Measurements from ENCODE around the gene CD7. TPM values are rescaled to one million over a fixed set of nuclear protein-coding genes. Genes with fewer than 3 reads are reported as not detected.
A peak's percentile ranks its signal among the peaks of the same experiment; 100 is the strongest.

CD7 gene
- total RNA-seq, 1 donor from 2014 or later, result not detected

DNA sequence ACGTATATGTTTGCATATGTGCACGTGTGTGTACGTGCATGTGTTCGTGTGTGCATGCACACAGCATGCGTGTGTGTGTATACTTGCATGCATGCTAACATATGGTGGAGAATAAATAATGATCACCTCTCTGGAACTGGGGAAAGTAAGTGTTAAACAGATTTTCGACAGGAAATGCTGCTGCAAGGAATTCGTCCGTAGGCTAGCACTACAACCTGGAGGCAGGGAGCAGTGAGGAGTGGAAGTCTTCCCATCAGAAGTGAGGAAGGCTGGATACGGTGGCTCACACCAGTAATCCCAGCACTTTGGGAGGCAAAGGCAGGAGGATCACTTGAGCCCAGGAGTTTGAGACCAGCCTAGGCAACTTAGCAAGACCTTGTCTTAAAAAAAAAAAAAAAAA lies 39.1 kb downstream of the CD7 start:
- Mint-ChIP-seq H3K4me3 (peak overlapping the region; percentile 12), H3K36me3 (ENCODE audit: low read depth) (no peaks in the 10 kb centered on the region), H3K4me1 (peaks cover 12% of the 10 kb centered on the region), H3K27ac (ENCODE audit: unreplicated experiment) (peak overlapping the region; percentile 76), H3K27me3 (ENCODE audit: low read depth) (no peaks in the 10 kb centered on the region), H3K9me3 (no peaks in the 10 kb centered on the region)
- no peak for DNase-seq (ENCODE audit: low read depth, low spot score)
- TF ChIP-seq, protein P1, sequence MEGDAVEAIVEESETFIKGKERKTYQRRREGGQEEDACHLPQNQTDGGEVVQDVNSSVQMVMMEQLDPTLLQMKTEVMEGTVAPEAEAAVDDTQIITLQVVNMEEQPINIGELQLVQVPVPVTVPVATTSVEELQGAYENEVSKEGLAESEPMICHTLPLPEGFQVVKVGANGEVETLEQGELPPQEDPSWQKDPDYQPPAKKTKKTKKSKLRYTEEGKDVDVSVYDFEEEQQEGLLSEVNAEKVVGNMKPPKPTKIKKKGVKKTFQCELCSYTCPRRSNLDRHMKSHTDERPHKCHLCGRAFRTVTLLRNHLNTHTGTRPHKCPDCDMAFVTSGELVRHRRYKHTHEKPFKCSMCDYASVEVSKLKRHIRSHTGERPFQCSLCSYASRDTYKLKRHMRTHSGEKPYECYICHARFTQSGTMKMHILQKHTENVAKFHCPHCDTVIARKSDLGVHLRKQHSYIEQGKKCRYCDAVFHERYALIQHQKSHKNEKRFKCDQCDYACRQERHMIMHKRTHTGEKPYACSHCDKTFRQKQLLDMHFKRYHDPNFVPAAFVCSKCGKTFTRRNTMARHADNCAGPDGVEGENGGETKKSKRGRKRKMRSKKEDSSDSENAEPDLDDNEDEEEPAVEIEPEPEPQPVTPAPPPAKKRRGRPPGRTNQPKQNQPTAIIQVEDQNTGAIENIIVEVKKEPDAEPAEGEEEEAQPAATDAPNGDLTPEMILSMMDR (conservative IDR thresholded peaks at IDR 0.05), result no peak

DNA sequence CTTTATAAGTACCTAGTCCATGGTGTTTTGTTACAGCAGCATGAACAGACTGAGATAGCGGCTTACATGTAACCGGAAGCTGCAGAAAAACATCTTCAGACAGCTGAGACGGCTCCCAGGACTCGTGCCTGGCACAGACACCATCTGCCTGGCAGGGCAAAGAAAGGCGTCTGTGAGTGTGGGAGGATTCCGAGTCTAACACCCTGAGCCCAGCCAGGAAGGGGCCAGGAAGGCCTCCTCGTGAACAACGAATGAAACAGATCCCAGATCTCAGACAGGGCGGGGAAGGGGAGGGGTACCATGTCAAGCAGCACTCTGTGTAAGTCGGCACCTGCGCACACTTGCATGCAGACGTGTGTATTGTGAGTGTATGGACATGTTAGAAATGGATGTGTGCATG lies 39.6 kb downstream of the CD7 start:
- Mint-ChIP-seq H3K9me3 (no peaks in the 10 kb centered on the region), H3K36me3 (ENCODE audit: low read depth) (no peaks in the 10 kb centered on the region), H3K4me3 (no peak overlapping the region), H3K27ac (ENCODE audit: unreplicated experiment) (no peak overlapping the region), H3K27me3 (ENCODE audit: low read depth) (no peaks in the 10 kb centered on the region), H3K4me1 (peaks cover 12% of the 10 kb centered on the region)
- no peak for DNase-seq (ENCODE audit: low read depth, low spot score)
- TF ChIP-seq, protein P1 (conservative IDR thresholded peaks at IDR 0.05), result no peak

DNA sequence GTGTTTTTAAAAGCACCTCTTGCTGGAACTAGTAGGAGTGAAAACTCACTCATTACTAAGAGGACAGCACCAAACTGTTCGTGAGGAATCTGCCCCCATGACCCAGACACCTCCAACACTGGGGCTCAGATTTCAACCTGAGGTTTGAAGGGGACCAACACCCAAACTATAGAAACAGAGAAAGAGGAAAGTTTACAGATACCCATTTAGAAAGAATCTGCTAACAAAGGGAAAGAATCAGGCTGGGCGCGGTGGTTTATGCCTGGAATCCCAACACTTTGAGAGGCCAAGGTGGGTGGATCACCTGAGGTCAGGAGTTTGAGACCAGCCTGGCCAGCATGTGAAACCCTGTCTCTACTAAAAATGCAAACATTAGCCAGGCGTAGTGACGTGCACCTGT lies 40.5 kb downstream of the CD7 start:
- no peak for DNase-seq (ENCODE audit: low read depth, low spot score)
- Mint-ChIP-seq H3K27me3 (ENCODE audit: low read depth) (no peaks in the 10 kb centered on the region), H3K27ac (ENCODE audit: unreplicated experiment) (no peak overlapping the region), H3K4me1 (peaks cover 19% of the 10 kb centered on the region), H3K4me3 (no peak overlapping the region), H3K36me3 (ENCODE audit: low read depth) (peaks cover 5% of the 10 kb centered on the region), H3K9me3 (no peaks in the 10 kb centered on the region)
- TF ChIP-seq, protein P1 (conservative IDR thresholded peaks at IDR 0.05), result no peak

DNA sequence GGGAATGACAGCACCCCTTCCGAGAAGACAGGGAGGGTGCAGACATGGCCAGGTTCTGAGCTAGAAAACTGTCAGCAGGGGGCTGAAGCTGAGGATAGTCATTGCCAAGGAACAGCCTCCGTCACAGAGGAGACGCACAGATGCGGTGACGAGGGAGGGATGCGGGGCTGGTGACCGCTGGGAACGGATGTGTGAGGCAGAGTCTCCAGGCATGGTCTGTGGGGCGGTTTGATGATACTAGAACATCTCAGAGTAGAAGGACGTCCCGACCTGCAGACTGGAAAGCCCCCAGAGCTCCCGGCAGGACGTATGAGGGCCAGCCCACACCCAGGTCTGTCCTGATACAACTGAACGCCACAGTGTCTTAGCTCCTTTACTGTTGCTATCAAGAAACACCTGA lies 42.1 kb downstream of the CD7 start:
- Mint-ChIP-seq H3K36me3 (ENCODE audit: low read depth) (peaks cover 5% of the 10 kb centered on the region), H3K9me3 (no peaks in the 10 kb centered on the region), H3K27ac (ENCODE audit: unreplicated experiment) (no peak overlapping the region), H3K4me1 (peaks cover 28% of the 10 kb centered on the region), H3K4me3 (peak overlapping the region; percentile 78), H3K27me3 (ENCODE audit: low read depth) (no peaks in the 10 kb centered on the region)
- TF ChIP-seq, protein P1 (conservative IDR thresholded peaks at IDR 0.05), result no peak
- no peak for DNase-seq (ENCODE audit: low read depth, low spot score)

DNA sequence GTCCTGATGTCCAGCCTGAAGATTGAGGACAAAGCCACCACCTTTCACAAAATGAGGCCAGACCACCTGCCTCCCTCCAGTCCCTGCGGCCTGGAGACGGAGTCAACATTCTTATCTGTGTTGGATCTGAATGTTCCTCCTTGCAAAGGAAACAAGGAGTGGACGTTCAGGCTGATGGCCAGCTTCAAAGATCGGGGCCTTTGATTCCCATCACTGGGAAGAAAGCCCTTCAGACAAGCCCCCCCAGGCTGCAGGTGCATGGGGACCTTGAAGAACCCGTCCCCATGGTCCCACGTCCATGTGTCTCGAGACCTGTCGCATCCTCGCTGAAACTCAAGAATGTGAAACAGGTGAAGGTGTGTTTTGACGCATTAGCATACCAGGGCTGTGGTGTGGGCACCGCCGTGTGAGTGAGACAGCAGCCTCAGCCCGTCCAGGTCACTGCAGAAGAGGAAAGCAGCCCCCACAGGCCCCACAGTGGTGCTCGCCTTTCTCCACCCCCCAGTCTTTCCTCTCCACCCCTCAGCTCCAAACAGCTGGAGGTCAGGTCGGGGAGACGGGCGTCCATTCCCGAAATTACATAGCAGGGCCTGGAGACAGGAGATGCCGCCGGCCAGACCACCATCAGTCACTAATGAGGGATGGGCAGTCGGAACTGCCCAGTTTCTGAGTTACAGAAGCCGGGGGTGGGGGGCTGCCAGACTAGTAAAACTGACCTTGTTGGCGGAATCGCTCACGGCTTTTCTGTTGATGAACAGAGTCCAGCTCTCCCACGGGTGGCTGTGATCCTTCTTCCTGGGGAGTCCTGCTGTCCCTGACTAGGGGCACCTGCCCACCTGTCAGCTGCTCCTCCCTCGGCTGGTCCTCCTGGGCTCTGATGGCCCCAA lies 43.0 kb downstream of the CD7 start:
- no peak for DNase-seq (ENCODE audit: low read depth, low spot score)
- no peaks in the 10 kb centered on the region for H3K27me3 Mint-ChIP-seq (ENCODE audit: low read depth)
- H3K4me1 Mint-ChIP-seq, result peaks cover 37% of the 10 kb centered on the region
- H3K4me3 Mint-ChIP-seq, result peak overlapping the region; percentile 78
- H3K9me3 Mint-ChIP-seq, result no peaks in the 10 kb centered on the region
- H3K36me3 Mint-ChIP-seq (ENCODE audit: low read depth), result peaks cover 8% of the 10 kb centered on the region
- TF ChIP-seq, protein P1 (conservative IDR thresholded peaks at IDR 0.05), result no peak
- H3K27ac Mint-ChIP-seq (ENCODE audit: unreplicated experiment), result no peak overlapping the region

All from neural crest cell (in vitro differentiated cells).